Measurements from ENCODE around the gene INPP4A. TPM values are rescaled to one million over a fixed set of nuclear protein-coding genes. Genes with fewer than 3 reads are reported as not detected.

The INPP4A gene
- total and polyA plus RNA-seq, 8 donors = 1.5 to 65.3 (median 12.2) TPM

DNA sequence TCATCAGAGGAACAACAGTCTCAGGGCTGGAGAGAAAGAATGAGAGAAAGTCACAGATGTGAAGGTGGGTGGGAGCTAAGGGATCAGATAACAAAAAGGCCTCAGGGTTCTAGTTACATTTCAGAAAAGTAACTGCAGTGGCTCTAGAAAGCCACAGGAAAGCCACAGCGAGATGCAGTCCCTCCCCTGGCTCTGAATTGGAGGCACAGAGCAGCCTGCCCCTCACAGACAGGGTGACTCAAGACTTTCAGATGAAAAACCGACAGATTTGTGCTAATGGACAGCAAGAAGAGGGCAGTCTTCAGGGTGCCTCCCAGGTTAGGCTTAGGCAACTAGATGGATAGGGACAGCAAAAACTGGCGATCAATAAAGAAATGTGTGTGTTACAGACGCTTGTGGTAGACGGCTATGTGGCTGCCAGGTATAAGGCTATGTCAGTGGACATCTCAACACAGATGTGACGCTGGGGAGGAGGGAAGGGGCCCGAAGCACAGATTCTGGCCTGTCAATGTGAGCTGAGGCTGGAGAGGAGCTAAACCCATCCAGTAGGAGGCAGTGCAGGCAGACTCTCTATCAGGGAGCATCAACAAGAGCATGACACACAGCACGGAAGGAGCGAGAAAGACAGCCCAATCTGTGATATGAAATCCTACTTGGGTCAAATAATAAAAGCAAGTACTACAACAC is 189.9 kb downstream of the INPP4A start:
- peak in 1 of 2 donors; percentile 30 for DNase-seq
- no peak overlapping the region for H3K27ac ChIP-seq
- TF ChIP-seq, protein P1, sequence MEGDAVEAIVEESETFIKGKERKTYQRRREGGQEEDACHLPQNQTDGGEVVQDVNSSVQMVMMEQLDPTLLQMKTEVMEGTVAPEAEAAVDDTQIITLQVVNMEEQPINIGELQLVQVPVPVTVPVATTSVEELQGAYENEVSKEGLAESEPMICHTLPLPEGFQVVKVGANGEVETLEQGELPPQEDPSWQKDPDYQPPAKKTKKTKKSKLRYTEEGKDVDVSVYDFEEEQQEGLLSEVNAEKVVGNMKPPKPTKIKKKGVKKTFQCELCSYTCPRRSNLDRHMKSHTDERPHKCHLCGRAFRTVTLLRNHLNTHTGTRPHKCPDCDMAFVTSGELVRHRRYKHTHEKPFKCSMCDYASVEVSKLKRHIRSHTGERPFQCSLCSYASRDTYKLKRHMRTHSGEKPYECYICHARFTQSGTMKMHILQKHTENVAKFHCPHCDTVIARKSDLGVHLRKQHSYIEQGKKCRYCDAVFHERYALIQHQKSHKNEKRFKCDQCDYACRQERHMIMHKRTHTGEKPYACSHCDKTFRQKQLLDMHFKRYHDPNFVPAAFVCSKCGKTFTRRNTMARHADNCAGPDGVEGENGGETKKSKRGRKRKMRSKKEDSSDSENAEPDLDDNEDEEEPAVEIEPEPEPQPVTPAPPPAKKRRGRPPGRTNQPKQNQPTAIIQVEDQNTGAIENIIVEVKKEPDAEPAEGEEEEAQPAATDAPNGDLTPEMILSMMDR (IDR thresholded peaks at IDR 0.05) = peak in 1 of 7 experiments; percentile 8
- TF ChIP-seq EP300 (IDR thresholded peaks at IDR 0.05) (no peak), POLR2AphosphoS5 (IDR thresholded peaks at IDR 0.05) (no peak), POLR2A (IDR thresholded peaks at IDR 0.05) (no peak)
- H3K9me3 ChIP-seq = no peaks in the 10 kb centered on the region
- H3K4me3 ChIP-seq = no peak overlapping the region
- H3K27me3 ChIP-seq = no peaks in the 10 kb centered on the region
- H3K36me3 ChIP-seq = peaks cover 25 to 97% (median 93%) of the 10 kb centered on the region in 4 donors
- WGBS, 5 donors = 75 to 82% (median 79%) methylated on average over 9 of the region's 9 CpGs
- intact Hi-C loops (cut with DNase I; ENCODE audit: low total_unique reads) = no loop called here
- no peaks in the 10 kb centered on the region for H3K4me1 ChIP-seq

DNA sequence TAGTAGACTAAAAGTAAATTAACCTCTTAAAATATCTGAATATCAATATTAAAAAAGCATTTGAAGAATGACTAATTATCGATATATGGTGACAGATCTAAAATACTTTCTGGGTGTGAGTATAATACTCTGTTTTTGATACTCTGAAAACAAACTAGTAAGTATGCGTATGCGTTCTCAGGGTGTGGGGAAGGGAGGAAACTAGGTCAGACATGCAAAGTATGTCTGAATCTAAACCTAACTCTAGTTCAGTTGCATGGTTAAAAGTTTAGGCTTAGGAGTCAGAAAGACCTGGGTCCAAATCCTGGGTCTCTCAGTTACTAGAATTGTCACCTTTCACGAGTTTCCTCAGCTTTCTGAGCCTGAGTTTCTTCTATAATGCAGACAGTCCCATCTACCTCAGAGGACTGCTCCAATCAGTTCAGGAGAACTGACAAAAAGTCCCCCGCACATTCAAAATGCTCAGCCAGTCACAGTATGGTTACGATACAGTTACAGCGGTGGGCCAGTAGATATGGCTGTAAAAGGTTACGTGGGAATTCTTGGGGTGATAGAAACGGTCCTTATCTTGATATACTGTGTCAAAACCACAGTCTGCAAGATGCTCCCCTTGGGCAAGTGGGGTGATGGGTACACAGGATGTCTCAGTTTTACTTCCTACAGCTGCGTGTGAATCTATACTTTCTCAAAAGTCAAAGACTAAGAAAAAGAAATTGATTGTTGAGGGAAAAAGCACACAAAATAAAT is 192.9 kb downstream of the INPP4A start:
- no peaks in the 10 kb centered on the region for H3K9me3 ChIP-seq
- no peak overlapping the region for H3K27ac ChIP-seq
- DNase-seq = peak in 1 of 2 donors; percentile 14
- H3K4me1 ChIP-seq = no peaks in the 10 kb centered on the region
- TF ChIP-seq EP300 (IDR thresholded peaks at IDR 0.05) = no peak
- TF ChIP-seq POLR2AphosphoS5 (IDR thresholded peaks at IDR 0.05) = no peak
- no peak for TF ChIP-seq POLR2A (IDR thresholded peaks at IDR 0.05)
- TF ChIP-seq, protein P1 (IDR thresholded peaks at IDR 0.05) = no peak
- intact Hi-C loops (cut with DNase I; ENCODE audit: low total_unique reads) = no loop called here
- H3K4me3 ChIP-seq = no peak overlapping the region
- WGBS, 5 donors = 74 to 81% (median 78%) methylated on average over 10 of the region's 10 CpGs
- H3K36me3 ChIP-seq = peaks cover 10 to 90% (median 88%) of the 10 kb centered on the region in 4 donors
- no peaks in the 10 kb centered on the region for H3K27me3 ChIP-seq

DNA sequence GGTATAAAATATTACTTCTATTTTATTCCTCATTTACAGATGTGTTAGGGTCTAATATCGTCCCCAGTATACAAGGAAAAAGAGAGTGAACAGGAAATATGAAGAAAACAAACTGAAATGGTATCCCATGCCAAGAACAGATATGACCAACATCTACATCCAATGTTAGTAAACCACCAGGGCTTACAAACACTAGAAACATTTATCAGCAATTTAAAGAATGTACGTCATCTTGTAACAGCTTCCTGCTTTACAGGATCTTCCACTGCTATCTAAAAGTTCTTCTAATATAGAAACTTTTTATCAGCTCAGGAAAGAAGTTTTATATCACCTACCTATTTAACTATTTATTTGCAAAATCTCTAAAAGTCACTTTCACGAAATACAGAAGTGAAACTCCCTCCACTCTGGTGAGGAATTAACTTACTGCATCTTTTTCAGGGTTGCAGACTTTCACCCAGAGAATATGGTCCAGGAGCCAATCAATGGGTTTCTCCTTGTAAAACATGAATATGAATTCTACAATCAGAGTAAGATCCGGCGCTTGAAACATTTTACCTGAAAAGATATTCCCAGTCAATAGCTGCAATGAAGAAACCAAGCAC is 198.9 kb downstream of the INPP4A start:
- no peak for DNase-seq
- no peaks in the 10 kb centered on the region for H3K9me3 ChIP-seq
- no peak overlapping the region for H3K27ac ChIP-seq
- H3K27me3 ChIP-seq = no peaks in the 10 kb centered on the region
- peaks cover 8 to 68% (median 65%) of the 10 kb centered on the region in 4 donors for H3K36me3 ChIP-seq
- no peaks in the 10 kb centered on the region for H3K4me1 ChIP-seq
- intact Hi-C loops (cut with DNase I; ENCODE audit: low total_unique reads) = no loop called here
- TF ChIP-seq, protein P1 (IDR thresholded peaks at IDR 0.05) = no peak
- TF ChIP-seq EP300 (IDR thresholded peaks at IDR 0.05) (no peak), POLR2AphosphoS5 (IDR thresholded peaks at IDR 0.05) (no peak), POLR2A (IDR thresholded peaks at IDR 0.05) (no peak)
- WGBS, 5 donors = 61 to 80% (median 67%) methylated on average over 5 of the region's 5 CpGs
- H3K4me3 ChIP-seq = no peak overlapping the region

Other genes starting within 250 kb of the INPP4A start
- 1 to 10 TPM in 2 of 5 donors, under 1 TPM in 1, not detected in 2; 0.14 to 6.4 (median 1.1) TPM for gene CNGA3, start 98.4 kb upstream of the INPP4A start, total RNA-seq
- gene CNGA3, start 98.4 kb upstream of the INPP4A start, polyA plus RNA-seq = under 1 TPM in 2 of 3 donors, not detected in 1; 0.12 to 0.13 TPM
- 10 to 100 TPM in 4 of 5 donors, 1 to 10 TPM in 1; 1.2 to 60.6 (median 36.5) TPM for gene COA5, start 163.7 kb downstream of the INPP4A start, total RNA-seq
- 10 to 100 TPM; 28.9 to 46.7 (median 32.7) TPM for gene COA5, start 163.7 kb downstream of the INPP4A start, polyA plus RNA-seq
- 10 to 100 TPM; 10.3 to 71.4 (median 41.3) TPM for gene UNC50, start 163.7 kb downstream of the INPP4A start, total RNA-seq
- gene UNC50, start 163.7 kb downstream of the INPP4A start, polyA plus RNA-seq = 10 to 100 TPM; 16.6 to 34.5 (median 20.7) TPM